B cell (primary cell): ENCODE results near the gene PPP1R14D. TPM values are rescaled to one million over a fixed set of nuclear protein-coding genes. Genes with fewer than 3 reads are reported as not detected.

Source experiments
- ATAC-seq: fragments of 200-7000 bp; cut with Tn5 transposase; one replicate; pipeline ENCODE4 v1.10.0; 2021; ENCODE audit warnings: low read depth, mild to moderate bottlenecking, moderate number of reproducible peaks, moderate library complexity
- CTCF ChIA-PET: fragments of 350-600 bp; sonication (Branson Sonifier 250); formaldehyde crosslinking; loops from one replicate; lab custom pipeline; 2021; ENCODE audit warnings: antibody characterized with exemption, inconsistent platforms; lab: Charles Lee
- POLR2A ChIA-PET: fragments of 350-600 bp; sonication (Branson Sonifier 250); formaldehyde crosslinking; loops from one replicate; lab custom pipeline; 2021; ENCODE audit warnings: antibody characterized with exemption; lab: Charles Lee
- DNase-seq: peaks from one replicate; pipeline ENCODE4 v3.0.0; 2013
- H2AFZ ChIP-seq: 2 replicates; pipeline ENCODE4 v1.6.1; 2012; ENCODE audit warnings: mild to moderate bottlenecking, low read depth, low read length; ENCODE audit not compliant: insufficient read depth, poor library complexity, severe bottlenecking
- H3K27ac ChIP-seq, 2 donors: 1 replicate in 1 of 2; 2 replicates in 1 of 2; pipeline ENCODE4 v1.5.1; 2012 to 2013; ENCODE audit warnings: low read length in 2 of 2, mild to moderate bottlenecking in 2 of 2, moderate library complexity in 1 of 2
- H3K27me3 ChIP-seq, 4 experiments: fragments of 200-600 bp in 1 of 4; sonication (generic) in 1 of 4; replicated peaks in 1 of 4; 1 replicate in 2 of 4; 2 replicates in 2 of 4; pipeline versions ENCODE4 v1.6.1 to v1.7.0; 2013 to 2016; ENCODE audit warnings: low read length in 3 of 4, mild to moderate bottlenecking in 2 of 4, mixed read lengths in 1 of 4, moderate library complexity in 1 of 4; ENCODE audit not compliant: insufficient read depth in 4 of 4, control insufficient read depth in 3 of 4; ENCODE audit errors: control extremely low read depth in 1 of 4
- H3K36me3 ChIP-seq, 2 experiments: replicated peaks in 1 of 2; 1 replicate in 1 of 2; 2 replicates in 1 of 2; pipeline versions ENCODE4 v1.6.1 to v1.7.1; 2013; ENCODE audit warnings: low read length in 1 of 2; ENCODE audit not compliant: insufficient read depth in 2 of 2, control insufficient read depth in 1 of 2; ENCODE audit errors: control extremely low read depth in 1 of 2, extremely low read depth in 1 of 2
- H3K4me1 ChIP-seq, 2 donors: fragments of 200-600 bp in 1 of 2; sonication (generic) in 1 of 2; 1 replicate in 1 of 2; 2 replicates in 1 of 2; pipeline versions ENCODE4 v1.5.1 to v1.6.1; 2013 to 2017; ENCODE audit warnings: low read length in 2 of 2; ENCODE audit not compliant: control insufficient read depth in 2 of 2, insufficient read depth in 2 of 2
- H3K4me2 ChIP-seq: replicated peaks from 2 replicates; pipeline ENCODE3; 2012; ENCODE audit warnings: mild to moderate bottlenecking, low read depth, low read length; ENCODE audit not compliant: poor library complexity, severe bottlenecking
- H3K4me3 ChIP-seq, 5 experiments: fragments of 200-600 bp in 1 of 5; sonication (generic) in 1 of 5; 1 replicate in 3 of 5; 2 replicates in 2 of 5; pipeline versions ENCODE4 v1.5.1 to v1.7.0; 2011 to 2016; ENCODE audit warnings: low read length in 4 of 5, mild to moderate bottlenecking in 4 of 5, low read depth in 2 of 5, control low read depth in 1 of 5, moderate library complexity in 1 of 5; ENCODE audit not compliant: insufficient read depth in 1 of 5; ENCODE audit errors: control extremely low read depth in 1 of 5, extremely low read depth in 1 of 5
- H3K79me2 ChIP-seq: fragments of 200-600 bp; sonication (generic); one replicate; pipeline ENCODE4 v1.6.0; 2016; ENCODE audit warnings: low read length; ENCODE audit not compliant: control insufficient read depth, insufficient read depth
- H3K9ac ChIP-seq: fragments of 200-600 bp; sonication (generic); 2 replicates; pipeline ENCODE4 v1.6.1; 2017; ENCODE audit warnings: mild to moderate bottlenecking, low read length, moderate library complexity
- H3K9me3 ChIP-seq, 3 donors: one replicate each; pipeline versions ENCODE4 v1.6.1 to v1.7.1; 2013; ENCODE audit warnings: low read length in 2 of 3; ENCODE audit not compliant: control insufficient read depth in 2 of 3, insufficient read depth in 1 of 3; ENCODE audit errors: control extremely low read depth in 1 of 3
- H4K20me1 ChIP-seq: 2 replicates; pipeline ENCODE4 v1.6.0; 2012; ENCODE audit warnings: mild to moderate bottlenecking, low read length; ENCODE audit not compliant: insufficient read depth, control insufficient read depth, poor library complexity, severe bottlenecking
- H3K27ac Mint-ChIP-seq: one replicate; pipeline ENCODE4 v1.8.0; 2021; ENCODE audit warnings: mixed read lengths
- H3K27me3 Mint-ChIP-seq: one replicate; pipeline ENCODE4 v1.8.0; 2021; ENCODE audit warnings: mixed read lengths
- H3K4me1 Mint-ChIP-seq: one replicate; pipeline ENCODE4 v1.8.0; 2021; ENCODE audit warnings: mixed read lengths
- H3K4me3 Mint-ChIP-seq: one replicate; pipeline ENCODE4 v1.8.0; 2021; ENCODE audit warnings: mixed read lengths
- H3K9me3 Mint-ChIP-seq: one replicate; pipeline ENCODE4 v1.8.0; 2022; ENCODE audit warnings: mixed read lengths; ENCODE audit not compliant: insufficient read depth
- CTCF ChIP-seq: fragments of 200-600 bp; IDR thresholded peaks from one replicate; pipeline ENCODE4 v1.8.0; 2022; ENCODE audit warnings: antibody characterized with exemption, mild to moderate bottlenecking
- EZH2 ChIP-seq: IDR thresholded peaks from 2 replicates; pipeline ENCODE4 v1.6.1; 2012; ENCODE audit warnings: borderline replicate concordance, low read depth, mild to moderate bottlenecking, moderate library complexity, low read length; ENCODE audit not compliant: insufficient read depth, poor library complexity, severe bottlenecking
- WGBS: methylation state at CpG from one replicate; pipeline ENCODE4 v1.1.5; 2013; ENCODE audit warnings: missing lambda C conversion rate; ENCODE audit not compliant: insufficient coverage; 5-methylcytosine and 5-hydroxymethylcytosine counted together
- intact Hi-C: fragments of 100-400 bp; cut with micrococcal nuclease; formaldehyde crosslinking; loops from one replicate; pipeline ENCODE4 v1.10.0; 2022
- polyA plus RNA-seq: library from polyadenylated mRNA; depleted of rRNA; stranded (reverse); fragments of >200 nt; gene quantifications from 2 replicates; pipeline ENCODE4 v1.2.3, GENCODE V29; 2012
- total RNA-seq, 2 donors: library from RNA; stranded (reverse); fragments of 120-200 nt in 1 of 2; gene quantifications; 1 replicate in 1 of 2; 2 replicates in 1 of 2; pipeline versions ENCODE4 v1.2.3 to v1.2.4, GENCODE V29; 2013 to 2022

The PPP1R14D gene
- total and polyA plus RNA-seq, 2 donors (not counting 1 experiment from before 2014, with no cell fraction given) = 0.19 TPM; not detected in 1

- peak overlapping the region; percentile 95 for H3K27ac Mint-ChIP-seq
- no peak overlapping the region for H3K4me3 ChIP-seq
- peaks cover 50 to 68% of the 10 kb centered on the region in 2 donors for H3K4me1 ChIP-seq
- DNase-seq (no peak), ATAC-seq (no peak)
- peak overlapping the region in 1 of 2 donors; percentile 78 for H3K27ac ChIP-seq
- no peaks in the 10 kb centered on the region for H3K9me3 Mint-ChIP-seq
- peak overlapping the region; percentile 80 for H3K4me2 ChIP-seq
- intact Hi-C loops = no loop called here
- no peaks in the 10 kb centered on the region for H4K20me1 ChIP-seq
- H3K9ac ChIP-seq = no peak overlapping the region
- WGBS = 96% methylated on average over 26 of the region's 29 CpGs
- H3K79me2 ChIP-seq = no peaks in the 10 kb centered on the region
- CTCF ChIA-PET = interaction anchor here (1.0 to 9.6 kb wide), 4 partner anchors 16 to 248 kb away, joined by 3 to 99 read pairs (median 11); no protein-coding TSS in a partner anchor
- no peak overlapping the region for H3K4me3 Mint-ChIP-seq
- peaks cover 0 to 14% of the 10 kb centered on the region in 2 experiments for H3K36me3 ChIP-seq
- POLR2A ChIA-PET = interaction anchor here (3.1 kb wide), 1 partner anchor 73 kb away, joined by 14 read pairs; the partner anchor contains the start of gene RAD51
- peaks cover 59% of the 10 kb centered on the region for H3K4me1 Mint-ChIP-seq
- TF ChIP-seq EZH2 (no peak), CTCF (no peak)
- H3K27me3 Mint-ChIP-seq = no peaks in the 10 kb centered on the region
- no peaks in the 10 kb centered on the region for H3K9me3 ChIP-seq
- no peak overlapping the region for H2AFZ ChIP-seq
- H3K27me3 ChIP-seq = no peaks in the 10 kb centered on the region
Measured at GRCh38 chr15:40767838-40768500, 60.5 kb downstream of the PPP1R14D start.
